MV-4-11 (cell line): Measurements from ENCODE around the gene ADPRM.
"Not testable (repeated sequence)": the region's sequence is repeated elsewhere in the genome, so short reads cannot be mapped to it uniquely, and the experiment has no call there.

Source experiments
- DNase-seq: peaks from one replicate; lab custom pipeline; 2025; lab: John Stamatoyannopoulos, UW

The ADPRM gene

GRCh38 chr17:10699856-10700255 is 2.5 kb downstream of the ADPRM start:
- peak; percentile 4 for DNase-seq

GRCh38 chr17:10702574-10702973 is 5.2 kb downstream of the ADPRM start:
- DNase-seq, result peak; percentile 78

- DNase-seq, result no peak
Observed at GRCh38 chr17:10705727-10706126, 8.3 kb downstream of the ADPRM start.

- no peak for DNase-seq
Observed at GRCh38 chr17:10713318-10713717, 15.9 kb downstream of the ADPRM start.

GRCh38 chr17:10716218-10716617 is 18.8 kb downstream of the ADPRM start:
- DNase-seq, result no peak

GRCh38 chr17:10718547-10718946 is 21.2 kb downstream of the ADPRM start:
- no peak for DNase-seq

GRCh38 chr17:10724546-10725195 is 27.3 kb downstream of the ADPRM start:
- no peak for DNase-seq

GRCh38 chr17:10725262-10725661 is 27.9 kb downstream of the ADPRM start:
- no peak for DNase-seq

- no peak for DNase-seq
Observed at GRCh38 chr17:10726196-10726595, 28.8 kb downstream of the ADPRM start.

GRCh38 chr17:10727192-10727591 is 29.8 kb downstream of the ADPRM start:
- DNase-seq, result no peak

GRCh38 chr17:10728331-10728892 is 31.0 kb downstream of the ADPRM start:
- DNase-seq, result no peak

- DNase-seq, result peak; percentile 3
Observed at GRCh38 chr17:10729334-10730193, 32.2 kb downstream of the ADPRM start, which contains the start of gene TMEM220. TMEM220 (minus strand) TSS chr17:10730023; CDS start chr17:10729851, 172 bp downstream.

GRCh38 chr17:10730247-10730646 is 32.9 kb downstream of the ADPRM start:
- DNase-seq, result not testable (repeated sequence)

GRCh38 chr17:10731408-10731879 is 34.0 kb downstream of the ADPRM start:
- DNase-seq, result no peak

GRCh38 chr17:10732121-10732520 is 34.7 kb downstream of the ADPRM start:
- not testable (repeated sequence) for DNase-seq

- no peak for DNase-seq
Observed at GRCh38 chr17:10733666-10734065, 36.3 kb downstream of the ADPRM start.

GRCh38 chr17:10735251-10735650 is 37.9 kb downstream of the ADPRM start:
- no peak for DNase-seq

GRCh38 chr17:10735821-10736220 is 38.4 kb downstream of the ADPRM start:
- DNase-seq, result no peak

GRCh38 chr17:10737168-10737622 is 39.8 kb downstream of the ADPRM start:
- peak; percentile 4 for DNase-seq

- no peak for DNase-seq
Observed at GRCh38 chr17:10737736-10738135, 40.3 kb downstream of the ADPRM start.

- no peak for DNase-seq
Observed at GRCh38 chr17:10738521-10739258, 41.3 kb downstream of the ADPRM start.

- no peak for DNase-seq
Observed at GRCh38 chr17:10739386-10739785, 42.0 kb downstream of the ADPRM start.
